Ishikawa (cell line): ENCODE data around the gene LRGUK.

ENCODE experiments used
- CEBPB ChIP-seq: IDR thresholded peaks from 2 replicates; pipeline ENCODE4 v1.6.1; 2012
- CREB1 ChIP-seq: IDR thresholded peaks from 2 replicates; pipeline ENCODE4 v1.6.1; 2012; ENCODE audit warnings: low read depth
- EP300 ChIP-seq: IDR thresholded peaks from 2 replicates; pipeline ENCODE4 v1.6.1; 2012; ENCODE audit warnings: borderline replicate concordance
- MAX ChIP-seq: IDR thresholded peaks from 2 replicates; pipeline ENCODE4 v1.6.1; 2012
- RAD21 ChIP-seq: IDR thresholded peaks from 2 replicates; pipeline ENCODE4 v1.6.1; 2012; ENCODE audit warnings: low read depth
- REST ChIP-seq: IDR thresholded peaks from 2 replicates; pipeline ENCODE4 v1.6.1; 2012; ENCODE audit warnings: low read depth, mild to moderate bottlenecking
- TAF1 ChIP-seq: IDR thresholded peaks from 2 replicates; pipeline ENCODE4 v1.6.1; 2012; ENCODE audit warnings: low read depth, mild to moderate bottlenecking
- TCF12 ChIP-seq: IDR thresholded peaks from 2 replicates; pipeline ENCODE4 v1.6.1; 2012; ENCODE audit warnings: low read depth
- TEAD4 ChIP-seq: IDR thresholded peaks from 2 replicates; pipeline ENCODE4 v1.6.1; 2012
- USF1 ChIP-seq: IDR thresholded peaks from 2 replicates; pipeline ENCODE4 v1.6.1; 2012
- YY1 ChIP-seq: IDR thresholded peaks from 2 replicates; pipeline ENCODE4 v1.6.1; 2012; ENCODE audit warnings: low read depth

- TF ChIP-seq TEAD4 = no peak
- TF ChIP-seq TCF12 = no peak
- TF ChIP-seq CEBPB = no peak
- no peak for TF ChIP-seq TAF1
- no peak for TF ChIP-seq EP300
- no peak for TF ChIP-seq RAD21
- no peak for TF ChIP-seq MAX
- TF ChIP-seq YY1 = no peak
- no peak for TF ChIP-seq REST
- no peak for TF ChIP-seq USF1
- TF ChIP-seq CREB1 = no peak
Measured at GRCh38 chr7:134126146-134126545, 994 bp upstream of the LRGUK start.
